Glutamatergic neuron (in vitro differentiated cells): ENCODE measurements around the gene KIF17. TPM values are rescaled to one million over a fixed set of nuclear protein-coding genes. Genes with fewer than 3 reads are reported as not detected.

Experiments
- DNase-seq: peaks from one replicate; pipeline ENCODE4 v3.0.0; 2022
- H3K27ac Mint-ChIP-seq: one replicate; pipeline ENCODE4 v1.8.0; 2020; ENCODE audit warnings: mild to moderate bottlenecking, mixed read lengths, inconsistent platforms; ENCODE audit not compliant: unreplicated experiment
- H3K27me3 Mint-ChIP-seq: one replicate; pipeline ENCODE4 v1.8.0; 2020; ENCODE audit warnings: mild to moderate bottlenecking, moderate library complexity, mixed read lengths, inconsistent platforms; ENCODE audit not compliant: unreplicated experiment
- H3K36me3 Mint-ChIP-seq: one replicate; pipeline ENCODE4 v1.8.0; 2020; ENCODE audit warnings: mild to moderate bottlenecking, mixed read lengths, inconsistent platforms; ENCODE audit not compliant: unreplicated experiment
- H3K4me1 Mint-ChIP-seq: one replicate; pipeline ENCODE4 v1.8.0; 2020; ENCODE audit warnings: mild to moderate bottlenecking, low read depth, mixed read lengths, inconsistent platforms; ENCODE audit not compliant: unreplicated experiment
- H3K4me3 Mint-ChIP-seq: one replicate; pipeline ENCODE4 v1.8.0; 2020; ENCODE audit warnings: mild to moderate bottlenecking, mixed read lengths, inconsistent platforms; ENCODE audit not compliant: unreplicated experiment
- H3K9me3 Mint-ChIP-seq: one replicate; pipeline ENCODE4 v1.8.0; 2020; ENCODE audit warnings: mild to moderate bottlenecking, moderate library complexity, mixed read lengths, inconsistent platforms; ENCODE audit not compliant: unreplicated experiment
- CTCF ChIP-seq: fragments of 200-600 bp; sonication (generic); IDR thresholded peaks from one replicate; pipeline ENCODE4 v1.5.0; 2021; ENCODE audit not compliant: partially characterized antibody, unreplicated experiment
- total RNA-seq: library from RNA; stranded (reverse); fragmentation: NEBNext Ultra II Directional; extraction: Animal tissue kit (Norgen Biotek cat#: 25700); gene quantifications from one replicate; pipeline ENCODE4 v1.2.1, GENCODE V29; 2021; ENCODE audit not compliant: unreplicated experiment

Gene KIF17
- total RNA-seq, 1 donor from 2014 or later, result 1.6 TPM

GRCh38 chr1:20733360-20733975, 15.7 kb upstream of the KIF17 start:
- no peak overlapping the region for H3K27ac Mint-ChIP-seq
- H3K4me3 Mint-ChIP-seq, result peak overlapping the region; percentile 80
- H3K36me3 Mint-ChIP-seq, result no peaks in the 10 kb centered on the region
- peaks cover 2% of the 10 kb centered on the region for H3K4me1 Mint-ChIP-seq
- peaks cover 12% of the 10 kb centered on the region for H3K27me3 Mint-ChIP-seq
- DNase-seq, result no peak
- peaks cover 2% of the 10 kb centered on the region for H3K9me3 Mint-ChIP-seq
- no peak for TF ChIP-seq CTCF

- H3K4me1 Mint-ChIP-seq, result peaks cover 6% of the 10 kb centered on the region
- H3K36me3 Mint-ChIP-seq, result peaks cover 5% of the 10 kb centered on the region
- TF ChIP-seq CTCF, result peak; percentile 15
- H3K4me3 Mint-ChIP-seq, result peak within 1 kb of the TSS; percentile 93
- H3K9me3 Mint-ChIP-seq, result peaks cover 6% of the 10 kb centered on the region
- DNase-seq, result no peak
- peaks cover 16% of the 10 kb centered on the region for H3K27me3 Mint-ChIP-seq
- no peak within 1 kb of the TSS for H3K27ac Mint-ChIP-seq
Measured at GRCh38 chr1:20732588-20733359, 15.0 kb upstream of the KIF17 start, which contains the start of gene SH2D5. Gene SH2D5 (minus strand): TSS chr1:20732703. CDS start chr1:20728044, 4,659 bp downstream.

- H3K27me3 Mint-ChIP-seq, result peaks cover 16% of the 10 kb centered on the region
Measured at GRCh38 chr1:20732071-20732587, 14.3 kb upstream of the KIF17 start.

GRCh38 chr1:20731057-20731991, 13.5 kb upstream of the KIF17 start:
- no peak for DNase-seq
- Mint-ChIP-seq H3K27me3 (peaks cover 16% of the 10 kb centered on the region), H3K4me1 (peaks cover 6% of the 10 kb centered on the region), H3K27ac (no peak overlapping the region), H3K9me3 (peaks cover 6% of the 10 kb centered on the region), H3K4me3 (no peak overlapping the region), H3K36me3 (peaks cover 5% of the 10 kb centered on the region)
- TF ChIP-seq CTCF, result no peak

More at GRCh38 chr1:20732071-20732587, 14.3 kb upstream of the KIF17 start:
- Mint-ChIP-seq H3K36me3 (peaks cover 5% of the 10 kb centered on the region), H3K9me3 (peaks cover 6% of the 10 kb centered on the region), H3K4me1 (peaks cover 6% of the 10 kb centered on the region), H3K4me3 (peak overlapping the region; percentile 93), H3K27ac (no peak overlapping the region)
- no peak for TF ChIP-seq CTCF
- peak; percentile 76 for DNase-seq
